HepG2 (cell line): Measurements from ENCODE around the gene CHEK2. TPM values are rescaled to one million over a fixed set of nuclear protein-coding genes. Genes with fewer than 3 reads are reported as not detected.

Experiments used
- BRCA1 ChIP-seq: sonication (generic); formaldehyde crosslinking; IDR thresholded peaks from 2 replicates; pipeline ENCODE4 v1.4.0; 2020; ENCODE audit warnings: missing genetic modification reagents
- ELK4 ChIP-seq: sonication (generic); formaldehyde crosslinking; IDR thresholded peaks from 2 replicates; pipeline ENCODE4 v1.9.0; 2021; ENCODE audit warnings: missing genetic modification reagents, borderline replicate concordance
- HOMEZ ChIP-seq: IDR thresholded peaks from 2 replicates; pipeline ENCODE4 v1.6.1; 2016; ENCODE audit warnings: low read depth
- ISL2 ChIP-seq: sonication (generic); formaldehyde crosslinking; IDR thresholded peaks from 2 replicates; pipeline ENCODE4 v1.5.0; 2020; ENCODE audit warnings: missing genetic modification reagents
- MEF2D ChIP-seq: sonication (generic); formaldehyde crosslinking; IDR thresholded peaks from 2 replicates; pipeline ENCODE4 v1.5.1; 2020; ENCODE audit warnings: mild to moderate bottlenecking, missing genetic modification reagents
- NAIF1 ChIP-seq: sonication (generic); formaldehyde crosslinking; IDR thresholded peaks from 2 replicates; pipeline ENCODE4 v1.5.0; 2020; ENCODE audit warnings: mild to moderate bottlenecking, missing genetic modification reagents, borderline replicate concordance
- NR2F2 ChIP-seq: IDR thresholded peaks from 2 replicates; pipeline ENCODE4 v1.6.1; 2012; ENCODE audit warnings: low read depth, inconsistent platforms, borderline replicate concordance
- POLR2AphosphoS5 ChIP-seq: IDR thresholded peaks from 2 replicates; pipeline ENCODE4 v1.6.1; 2012; ENCODE audit warnings: low read depth, low read length
- PRPF4 ChIP-seq: fragments of 200-400 bp; formaldehyde crosslinking; IDR thresholded peaks from 2 replicates; pipeline ENCODE4 v1.6.1; 2016; ENCODE audit warnings: low read length, low read depth; ENCODE audit not compliant: poor library complexity, severe bottlenecking
- RNF2 ChIP-seq: fragments of 450-650 bp; conservative IDR thresholded peaks from 2 replicates; pipeline ENCODE4 v1.6.1; 2016; ENCODE audit warnings: low read depth
- SIN3A ChIP-seq: IDR thresholded peaks from 2 replicates; pipeline ENCODE4 v1.6.1; 2011; ENCODE audit warnings: low read depth, mild to moderate bottlenecking, control low read depth, low read length, borderline replicate concordance
- THYN1 ChIP-seq: sonication (generic); formaldehyde crosslinking; IDR thresholded peaks from 2 replicates; pipeline ENCODE4 v1.8.1; 2023; ENCODE audit warnings: low read depth, mild to moderate bottlenecking, moderate library complexity, missing genetic modification reagents, borderline replicate concordance
- ZNF205 ChIP-seq: IDR thresholded peaks from 2 replicates; pipeline ENCODE4 v1.6.1; 2018; ENCODE audit warnings: missing biosample characterization, missing genetic modification reagents
- ZNF24 ChIP-seq: fragments of 450-650 bp; IDR thresholded peaks from 2 replicates; pipeline ENCODE4 v1.6.1; 2017; ENCODE audit warnings: antibody characterized with exemption, mild to moderate bottlenecking
- ZNF263 ChIP-seq: sonication (generic); formaldehyde crosslinking; IDR thresholded peaks from 2 replicates; pipeline ENCODE4 v1.4.0; 2020; ENCODE audit warnings: missing genetic modification reagents
- ZNF709 ChIP-seq: sonication (generic); formaldehyde crosslinking; IDR thresholded peaks from 2 replicates; pipeline ENCODE4 v1.5.0; 2020; ENCODE audit warnings: mild to moderate bottlenecking, missing genetic modification reagents
- polyA plus RNA-seq, 8 experiments: library from polyadenylated mRNA; depleted of rRNA in 3 of 8; stranded (reverse) in 7 of 8; unstranded in 1 of 8; fragments of >200 nt; fragmentation: Illumina TruSeq in 4 of 8; extraction: Trizol in 4 of 8; gene quantifications; 2 replicates each; pipeline versions ENCODE4 v1.2.1 to v1.2.3, GENCODE V29; 2011 to 2016; ENCODE audit warnings: low read depth in 4 of 8, missing spikeins in 1 of 8, mixed read lengths in 1 of 8; ENCODE audit not compliant: insufficient read depth in 1 of 8
- total RNA-seq, 5 experiments: library from RNA; depleted of rRNA; stranded (reverse); fragments of >200 nt; fragmentation: Illumina TruSeq; extraction: Trizol; gene quantifications; 2 replicates each; pipeline ENCODE4 v1.2.3, GENCODE V29; 2016; ENCODE audit warnings: low read depth in 1 of 5
- TF ChIP-seq, protein P1 (sequence below): sonication (generic); formaldehyde crosslinking; IDR thresholded peaks from 2 replicates; pipeline ENCODE4 v1.4.0; 2020; ENCODE audit warnings: mild to moderate bottlenecking, missing genetic modification reagents
- TF ChIP-seq, protein P2 (sequence below): sonication (generic); formaldehyde crosslinking; IDR thresholded peaks from 2 replicates; pipeline ENCODE4 v1.4.0; 2020; ENCODE audit warnings: missing genetic modification reagents
- TF ChIP-seq, protein P3 (sequence below): sonication (generic); formaldehyde crosslinking; IDR thresholded peaks from 2 replicates; pipeline ENCODE4 v1.4.0; 2020; ENCODE audit warnings: mild to moderate bottlenecking, missing genetic modification reagents

CHEK2 gene
- total and polyA plus RNA-seq, 2 of the 13 experiments (the other 11 are each of a cell fraction or from before 2014, with no cell fraction given): 27.0 to 40.5 TPM

DNA sequence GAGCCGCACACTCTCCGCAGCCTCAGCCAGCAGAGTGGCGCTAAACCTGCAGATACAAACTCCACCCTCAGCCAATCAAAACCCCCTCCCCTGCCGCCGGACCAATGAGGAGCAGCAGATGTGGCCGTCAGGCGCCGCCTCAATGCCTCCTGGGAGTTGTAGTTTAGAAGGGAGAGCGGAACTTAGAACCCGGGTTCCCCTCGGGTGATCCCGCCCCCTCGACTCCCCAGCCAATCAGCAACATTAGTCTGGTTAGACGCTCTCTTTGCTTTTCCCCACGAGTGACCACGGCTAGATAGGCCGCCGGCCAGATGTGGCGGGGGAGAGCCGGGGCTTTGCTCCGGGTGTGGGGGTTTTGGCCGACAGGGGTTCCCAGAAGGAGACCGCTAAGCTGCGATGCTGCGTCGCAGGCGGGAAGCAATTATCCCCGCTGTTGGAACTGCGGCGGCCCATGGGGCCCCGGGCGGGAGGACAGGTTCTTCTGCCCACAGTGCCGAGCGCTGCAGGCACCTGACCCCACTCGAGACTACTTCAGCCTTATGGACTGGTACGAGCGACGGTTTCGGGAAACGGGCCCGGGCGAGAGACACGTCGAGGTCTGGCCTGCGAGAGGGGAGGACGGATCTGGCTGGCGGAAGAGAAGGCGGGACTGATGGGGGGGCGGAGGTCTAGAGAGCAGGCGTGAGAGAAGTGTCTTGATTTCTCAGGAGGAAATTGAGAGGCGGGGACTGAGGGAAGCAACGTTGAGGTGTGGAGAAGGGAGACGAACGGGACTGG is at the start of gene CHEK2, which contains the start of gene HSCB (continued):
- TF ChIP-seq, protein P1, sequence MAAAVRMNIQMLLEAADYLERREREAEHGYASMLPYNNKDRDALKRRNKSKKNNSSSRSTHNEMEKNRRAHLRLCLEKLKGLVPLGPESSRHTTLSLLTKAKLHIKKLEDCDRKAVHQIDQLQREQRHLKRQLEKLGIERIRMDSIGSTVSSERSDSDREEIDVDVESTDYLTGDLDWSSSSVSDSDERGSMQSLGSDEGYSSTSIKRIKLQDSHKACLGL: peak; percentile 69; the same call in 1 of the 2 replicates
- TF ChIP-seq NR2F2 (no peak), RNF2 (no peak), ZNF24 (no peak), NAIF1 (no peak), BRCA1 (CRISPR knock-in tag) (0 out of 2 replicates have a peak, but pooled peaks have one; percentile 3), POLR2AphosphoS5 (peak; percentile 78), ISL2 (CRISPR knock-in tag) (peak; percentile 32), MEF2D (CRISPR knock-in tag) (no peak), THYN1 (no peak), HOMEZ (CRISPR knock-in tag) (peak; percentile 43; the same call in 1 of the 2 replicates), ZNF709 (CRISPR knock-in tag) (0 out of 2 replicates have a peak, but pooled peaks have one; percentile 52), ELK4 (CRISPR knock-in tag) (no peak), PRPF4 (no peak), ZNF205 (CRISPR knock-in tag) (no peak; the same call in 1 of the 2 replicates), ZNF263 (0 out of 2 replicates have a peak, but pooled peaks have one; percentile 32), SIN3A (peak; percentile 68; the same call in 1 of the 2 replicates)
- TF ChIP-seq, protein P2, sequence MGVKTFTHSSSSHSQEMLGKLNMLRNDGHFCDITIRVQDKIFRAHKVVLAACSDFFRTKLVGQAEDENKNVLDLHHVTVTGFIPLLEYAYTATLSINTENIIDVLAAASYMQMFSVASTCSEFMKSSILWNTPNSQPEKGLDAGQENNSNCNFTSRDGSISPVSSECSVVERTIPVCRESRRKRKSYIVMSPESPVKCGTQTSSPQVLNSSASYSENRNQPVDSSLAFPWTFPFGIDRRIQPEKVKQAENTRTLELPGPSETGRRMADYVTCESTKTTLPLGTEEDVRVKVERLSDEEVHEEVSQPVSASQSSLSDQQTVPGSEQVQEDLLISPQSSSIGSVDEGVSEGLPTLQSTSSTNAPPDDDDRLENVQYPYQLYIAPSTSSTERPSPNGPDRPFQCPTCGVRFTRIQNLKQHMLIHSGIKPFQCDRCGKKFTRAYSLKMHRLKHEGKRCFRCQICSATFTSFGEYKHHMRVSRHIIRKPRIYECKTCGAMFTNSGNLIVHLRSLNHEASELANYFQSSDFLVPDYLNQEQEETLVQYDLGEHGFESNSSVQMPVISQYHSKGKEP (CRISPR knock-in tag): no peak
- TF ChIP-seq, protein P3, sequence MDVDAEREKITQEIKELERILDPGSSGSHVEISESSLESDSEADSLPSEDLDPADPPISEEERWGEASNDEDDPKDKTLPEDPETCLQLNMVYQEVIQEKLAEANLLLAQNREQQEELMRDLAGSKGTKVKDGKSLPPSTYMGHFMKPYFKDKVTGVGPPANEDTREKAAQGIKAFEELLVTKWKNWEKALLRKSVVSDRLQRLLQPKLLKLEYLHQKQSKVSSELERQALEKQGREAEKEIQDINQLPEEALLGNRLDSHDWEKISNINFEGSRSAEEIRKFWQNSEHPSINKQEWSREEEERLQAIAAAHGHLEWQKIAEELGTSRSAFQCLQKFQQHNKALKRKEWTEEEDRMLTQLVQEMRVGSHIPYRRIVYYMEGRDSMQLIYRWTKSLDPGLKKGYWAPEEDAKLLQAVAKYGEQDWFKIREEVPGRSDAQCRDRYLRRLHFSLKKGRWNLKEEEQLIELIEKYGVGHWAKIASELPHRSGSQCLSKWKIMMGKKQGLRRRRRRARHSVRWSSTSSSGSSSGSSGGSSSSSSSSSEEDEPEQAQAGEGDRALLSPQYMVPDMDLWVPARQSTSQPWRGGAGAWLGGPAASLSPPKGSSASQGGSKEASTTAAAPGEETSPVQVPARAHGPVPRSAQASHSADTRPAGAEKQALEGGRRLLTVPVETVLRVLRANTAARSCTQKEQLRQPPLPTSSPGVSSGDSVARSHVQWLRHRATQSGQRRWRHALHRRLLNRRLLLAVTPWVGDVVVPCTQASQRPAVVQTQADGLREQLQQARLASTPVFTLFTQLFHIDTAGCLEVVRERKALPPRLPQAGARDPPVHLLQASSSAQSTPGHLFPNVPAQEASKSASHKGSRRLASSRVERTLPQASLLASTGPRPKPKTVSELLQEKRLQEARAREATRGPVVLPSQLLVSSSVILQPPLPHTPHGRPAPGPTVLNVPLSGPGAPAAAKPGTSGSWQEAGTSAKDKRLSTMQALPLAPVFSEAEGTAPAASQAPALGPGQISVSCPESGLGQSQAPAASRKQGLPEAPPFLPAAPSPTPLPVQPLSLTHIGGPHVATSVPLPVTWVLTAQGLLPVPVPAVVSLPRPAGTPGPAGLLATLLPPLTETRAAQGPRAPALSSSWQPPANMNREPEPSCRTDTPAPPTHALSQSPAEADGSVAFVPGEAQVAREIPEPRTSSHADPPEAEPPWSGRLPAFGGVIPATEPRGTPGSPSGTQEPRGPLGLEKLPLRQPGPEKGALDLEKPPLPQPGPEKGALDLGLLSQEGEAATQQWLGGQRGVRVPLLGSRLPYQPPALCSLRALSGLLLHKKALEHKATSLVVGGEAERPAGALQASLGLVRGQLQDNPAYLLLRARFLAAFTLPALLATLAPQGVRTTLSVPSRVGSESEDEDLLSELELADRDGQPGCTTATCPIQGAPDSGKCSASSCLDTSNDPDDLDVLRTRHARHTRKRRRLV (CRISPR knock-in tag): peak; percentile 61; the same call in 1 of the 2 replicates
